Measurements from ENCODE around the gene JMJD6.
"Not testable (repeated sequence)": the region's sequence is repeated elsewhere in the genome, so short reads cannot be mapped to it uniquely, and the experiment has no call there.

JMJD6 gene

DNA sequence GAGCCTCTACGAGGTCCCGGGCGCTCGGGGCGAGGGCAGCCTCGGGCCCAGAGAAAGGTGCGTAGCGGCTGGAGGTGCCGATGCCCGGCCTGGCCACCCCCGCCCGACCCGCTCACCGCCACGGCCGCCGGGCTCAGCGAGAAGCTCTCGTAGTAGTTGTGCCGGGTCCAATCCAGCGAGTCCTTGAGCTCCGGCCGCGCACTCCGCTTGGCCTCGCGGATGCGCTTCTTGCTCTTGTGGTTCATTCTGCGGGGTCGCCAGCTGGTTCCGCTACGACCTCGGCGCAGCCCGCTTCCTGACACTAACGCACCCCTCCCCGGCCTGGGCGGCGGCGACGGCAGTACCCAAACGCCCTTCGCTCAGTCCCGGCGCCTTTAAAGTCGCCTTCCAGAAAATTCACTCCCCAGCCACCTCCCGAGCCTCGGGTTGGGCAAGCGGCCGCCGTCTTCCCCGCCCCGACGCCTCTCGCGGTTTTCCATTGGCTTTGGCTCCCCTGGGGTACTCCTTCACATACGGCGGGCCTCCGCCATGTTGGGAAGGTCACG is at the start of gene JMJD6:
TSS of gene JMJD6 (minus strand) at position 376 of the 545 bp plus-strand sequence. CDS start at position 245, 131 bp downstream.
- peak; percentile 96 for DNase-seq

DNA sequence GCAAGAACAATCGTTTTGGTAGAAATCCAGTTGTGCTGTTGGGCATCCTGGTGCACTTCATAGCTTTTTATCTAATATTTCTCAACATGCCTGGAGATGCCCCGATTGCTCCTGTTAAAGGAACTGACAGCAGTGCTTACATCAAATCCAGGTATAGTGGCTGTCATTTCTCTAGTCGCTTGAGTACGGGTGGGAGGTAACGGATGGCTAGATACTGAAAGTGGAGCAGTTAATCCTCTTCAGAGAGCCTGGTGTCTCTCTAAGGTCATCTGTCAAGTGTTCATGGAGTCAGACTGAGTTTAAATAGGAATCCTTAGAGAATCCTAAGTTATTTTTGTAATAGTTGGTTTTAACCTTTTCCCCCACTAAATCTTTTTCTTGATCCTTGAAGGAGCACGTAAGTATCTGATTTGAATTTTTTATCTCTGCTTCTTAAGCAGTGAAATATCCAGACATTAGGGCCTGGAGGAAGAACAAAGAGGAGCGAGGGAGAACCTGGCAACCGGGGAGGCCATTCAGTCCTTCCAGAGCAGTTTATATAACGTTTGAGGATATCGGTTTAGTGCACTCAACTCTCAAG is 48.7 kb upstream of the JMJD6 start:
- no peak for DNase-seq

DNA sequence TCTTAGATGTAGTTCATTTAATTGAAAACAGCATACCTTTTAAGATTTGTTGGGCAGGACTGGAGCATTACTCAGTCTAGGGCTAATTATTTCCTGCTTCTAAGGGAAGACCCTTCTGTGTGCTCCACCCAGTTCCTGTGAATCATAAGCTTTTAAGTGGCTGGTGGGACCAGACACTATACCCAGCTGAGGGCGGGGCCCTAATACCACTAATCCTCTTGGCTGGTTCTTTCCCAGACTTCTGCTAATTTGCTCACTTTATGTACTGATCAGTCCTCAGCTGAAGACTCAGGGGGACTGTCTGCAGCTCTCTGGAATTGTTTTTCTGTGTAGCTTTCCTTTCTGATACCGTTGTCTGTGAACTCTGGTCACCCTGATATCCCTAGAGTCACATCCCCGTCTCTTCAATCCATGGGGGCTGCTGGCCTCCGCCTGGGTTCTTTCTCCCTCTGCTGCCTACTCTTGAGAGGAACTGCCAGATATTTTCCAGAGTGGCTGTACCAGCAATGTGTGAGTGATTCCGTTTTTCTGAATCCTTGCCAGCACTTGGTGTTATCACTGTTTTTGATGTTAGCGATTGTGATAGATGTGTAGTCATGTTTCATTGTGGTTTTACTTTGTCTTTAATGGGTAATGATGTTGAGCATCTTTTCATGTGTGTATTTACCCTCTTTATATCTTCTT is 46.6 kb upstream of the JMJD6 start:
- DNase-seq, result no peak

DNA sequence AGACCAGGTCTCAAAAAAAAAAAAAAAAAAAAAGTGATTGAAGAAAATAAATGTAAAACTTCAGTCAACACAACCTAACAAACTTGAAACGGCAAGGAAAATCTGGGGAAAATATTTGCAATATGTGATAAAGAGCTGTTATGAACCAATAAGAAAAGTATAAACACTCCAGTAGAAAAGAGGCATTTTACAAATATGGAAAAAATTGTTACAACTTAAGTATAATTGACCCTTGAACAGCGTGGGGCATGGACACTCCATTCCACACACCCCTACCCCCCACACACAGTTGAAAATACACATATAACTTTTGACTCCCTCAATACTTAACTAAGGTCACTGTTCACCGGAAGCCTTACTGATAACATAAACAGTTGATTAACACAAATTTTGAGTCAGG is 32.2 kb upstream of the JMJD6 start:
- DNase-seq, result no peak

DNA sequence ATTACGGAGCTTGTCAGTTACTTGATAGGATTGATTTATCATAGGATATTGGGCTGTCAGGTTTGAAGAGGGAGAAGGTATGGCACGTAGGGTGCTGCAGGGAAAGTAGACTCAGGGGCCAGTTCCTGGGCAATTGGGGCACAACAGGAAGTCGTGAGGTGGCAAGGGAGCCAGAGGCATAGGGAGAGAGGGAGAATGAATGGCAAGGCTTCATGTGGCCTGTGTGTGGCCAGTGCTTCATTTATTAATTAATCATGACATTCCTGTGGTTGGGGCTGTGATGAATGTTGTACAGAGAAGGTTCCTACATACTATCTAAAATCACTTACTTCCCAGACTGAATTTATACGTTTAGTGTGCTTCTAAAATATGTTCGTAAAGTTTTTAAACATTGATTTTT is 30.9 kb upstream of the JMJD6 start:
- DNase-seq, result no peak

DNA sequence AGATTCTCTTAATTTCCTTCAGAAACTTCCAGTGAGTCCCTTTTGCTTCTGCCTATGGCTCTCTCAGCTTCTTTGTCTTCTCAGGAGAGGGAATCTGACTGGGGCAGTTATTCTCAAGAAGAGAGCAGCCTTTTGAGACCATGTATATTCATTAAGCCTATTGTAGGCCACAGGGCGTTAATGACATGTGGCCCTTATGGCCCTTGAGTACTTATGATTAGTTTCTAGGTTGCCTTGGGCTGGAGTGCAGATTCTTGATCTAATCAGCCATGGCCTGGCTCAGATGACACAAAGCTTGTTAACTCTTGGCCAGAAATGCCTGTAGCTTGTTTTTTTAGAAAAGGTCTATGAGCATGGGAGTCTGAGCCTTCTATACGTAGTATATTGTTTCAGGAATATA is 28.9 kb upstream of the JMJD6 start:
- DNase-seq, result no peak

DNA sequence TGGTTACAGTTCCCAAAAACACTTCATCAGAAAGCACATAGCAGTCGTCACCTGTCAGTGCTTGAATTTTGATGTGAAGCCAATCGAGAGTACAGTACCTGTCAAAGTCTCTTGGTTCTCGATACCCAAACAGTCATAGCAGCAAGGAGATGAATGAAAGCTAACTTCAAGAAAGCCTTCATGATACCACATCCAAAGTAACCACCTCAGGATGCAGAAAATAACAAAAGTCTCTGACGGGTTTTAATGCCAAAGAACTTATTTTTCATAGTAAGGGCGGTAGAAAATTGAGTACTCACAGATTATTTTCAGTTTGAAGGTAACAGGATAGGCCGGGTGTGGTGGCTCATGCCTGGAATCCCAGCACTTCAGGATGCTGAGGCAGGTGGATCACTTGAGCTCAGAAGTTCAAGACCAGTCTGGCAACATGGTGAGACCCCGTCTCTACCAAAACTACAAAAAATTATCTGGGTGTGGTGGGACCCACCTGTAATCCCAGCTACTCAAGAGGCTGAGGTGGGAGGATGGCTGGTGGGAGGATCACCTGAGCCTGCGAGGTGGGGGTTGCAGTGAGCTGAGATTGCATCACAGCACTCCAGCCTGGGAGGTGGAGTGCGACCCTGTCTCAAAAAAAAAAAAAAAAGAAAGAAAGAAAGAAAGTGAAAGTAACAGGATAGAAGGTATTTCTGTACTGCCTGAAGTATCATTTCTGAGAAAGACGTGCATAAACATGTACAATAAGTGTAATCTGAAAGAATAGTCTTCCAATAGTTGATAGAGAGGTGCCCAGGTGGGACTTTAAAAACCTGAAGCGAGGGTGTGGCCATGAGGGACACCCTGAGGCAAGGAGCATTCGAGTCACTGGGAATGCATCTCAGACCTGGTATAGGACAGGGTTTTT is 26.9 kb upstream of the JMJD6 start:
- no peak for DNase-seq

DNA sequence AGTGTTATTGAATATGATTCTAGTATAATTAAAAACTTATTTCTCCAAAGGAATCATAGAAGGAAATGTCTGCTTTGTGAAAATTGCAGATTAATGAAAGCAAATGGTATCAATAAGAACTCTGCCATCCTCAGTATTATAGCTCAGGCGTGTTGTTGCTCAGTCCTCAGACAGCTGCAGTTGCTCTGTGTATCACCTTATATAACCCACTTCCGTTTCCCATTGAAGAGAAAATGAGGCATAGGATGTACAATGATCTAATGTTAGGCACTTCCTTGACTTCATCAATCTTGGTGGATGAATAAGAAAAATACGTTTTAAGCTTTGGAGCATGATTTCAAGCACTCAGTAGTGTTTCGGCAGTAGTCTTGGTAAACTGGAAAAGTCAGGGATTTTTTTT is 25.6 kb upstream of the JMJD6 start:
- DNase-seq, result no peak

DNA sequence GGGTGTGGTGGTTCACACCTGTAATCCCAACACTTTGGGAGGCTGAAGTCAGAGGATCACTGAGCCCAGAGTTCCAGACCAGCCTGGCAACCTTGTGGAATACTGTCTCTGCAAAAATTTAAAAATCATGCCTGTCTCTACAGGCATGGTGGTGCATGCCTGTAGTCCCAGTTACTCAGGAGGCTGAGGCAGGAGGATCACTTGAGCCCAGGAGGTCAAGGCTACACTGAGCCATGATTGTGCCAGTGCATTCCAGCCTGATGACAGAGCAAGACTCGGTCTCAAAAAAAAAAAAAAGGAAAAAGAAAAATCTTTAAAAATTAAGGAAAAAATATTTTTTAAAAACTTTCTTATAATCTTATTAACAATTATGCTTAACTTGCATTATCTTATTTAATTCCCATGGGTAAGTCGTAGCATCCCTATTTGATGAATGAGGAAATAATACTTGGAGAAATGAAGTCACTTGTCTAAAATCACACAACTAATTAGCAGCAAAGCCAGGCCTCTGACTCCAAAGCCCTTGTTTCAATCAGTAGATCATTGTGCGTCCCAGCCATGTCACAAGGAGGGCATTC is 25.1 kb upstream of the JMJD6 start:
- DNase-seq, result no peak

DNA sequence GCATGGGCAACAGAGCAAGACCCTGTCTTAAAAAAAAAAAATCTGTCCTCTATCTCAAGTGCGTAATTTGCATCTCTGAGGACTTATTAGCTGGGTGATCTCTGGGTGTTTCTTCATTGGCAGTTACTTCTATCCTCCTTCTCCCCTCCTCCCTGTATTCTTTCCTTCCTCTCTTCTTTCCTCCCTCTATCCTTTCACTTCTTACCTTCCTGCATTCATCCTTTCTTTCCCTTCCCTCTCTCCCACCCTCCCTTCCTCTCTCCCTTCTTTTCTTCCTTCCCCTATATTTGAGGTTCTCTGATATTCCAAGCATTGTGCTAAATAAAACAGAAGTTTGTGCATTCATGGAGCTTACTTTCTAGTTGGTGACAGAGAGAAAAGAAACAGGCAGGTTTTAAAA is 22.3 kb upstream of the JMJD6 start:
- no peak for DNase-seq

DNA sequence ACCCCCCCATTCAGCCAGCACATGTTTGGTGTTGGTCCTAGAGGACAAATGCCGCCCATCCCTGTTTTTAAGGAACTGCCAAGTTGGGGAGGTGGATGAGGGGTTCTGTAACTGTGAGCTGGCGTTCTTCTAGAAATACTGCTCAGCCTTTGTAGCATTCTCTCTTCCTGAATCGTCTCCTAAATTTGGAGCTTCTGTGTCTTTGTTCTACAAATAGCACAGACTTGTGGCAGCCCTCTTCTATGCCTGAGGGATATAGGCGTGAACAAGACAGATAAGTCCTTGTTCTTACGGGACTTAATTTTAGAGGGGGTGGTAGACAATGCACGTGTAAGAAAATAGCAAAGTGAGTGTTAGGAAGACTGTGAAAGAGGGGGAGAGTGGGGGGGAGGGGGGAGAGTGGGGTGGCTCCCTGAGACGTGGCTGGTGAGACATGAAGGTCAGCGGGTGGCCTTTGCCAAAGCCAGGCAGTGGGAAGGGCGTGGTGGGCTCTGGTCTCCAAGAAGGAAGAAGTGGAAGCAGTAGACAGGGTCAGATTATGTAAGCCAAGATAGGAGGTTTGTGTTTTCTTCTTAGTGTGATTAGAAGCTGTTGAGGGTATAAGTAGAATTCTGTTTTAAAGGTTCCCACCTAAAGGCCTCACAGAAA is 21.4 kb upstream of the JMJD6 start:
- DNase-seq, result no peak

DNA sequence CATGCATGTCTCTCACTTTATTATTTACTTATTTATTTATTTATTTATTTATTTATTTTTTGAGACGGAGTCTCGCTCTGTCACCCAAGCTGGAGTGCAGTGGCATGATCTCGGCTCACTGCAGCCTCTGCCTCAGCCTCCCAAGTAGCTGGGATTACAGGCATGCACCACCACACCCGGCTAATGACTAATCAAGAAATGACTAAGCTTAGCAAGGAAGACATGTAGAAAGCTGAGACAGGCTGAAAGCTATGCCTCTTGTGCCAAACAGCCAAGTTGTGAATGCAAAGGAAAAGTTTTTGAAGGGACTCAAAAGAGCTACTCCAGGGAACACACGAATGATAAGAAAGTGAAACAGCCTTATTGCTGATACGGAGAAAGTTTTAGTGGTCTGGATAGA is 19.4 kb upstream of the JMJD6 start:
- DNase-seq, result not testable (repeated sequence)

DNA sequence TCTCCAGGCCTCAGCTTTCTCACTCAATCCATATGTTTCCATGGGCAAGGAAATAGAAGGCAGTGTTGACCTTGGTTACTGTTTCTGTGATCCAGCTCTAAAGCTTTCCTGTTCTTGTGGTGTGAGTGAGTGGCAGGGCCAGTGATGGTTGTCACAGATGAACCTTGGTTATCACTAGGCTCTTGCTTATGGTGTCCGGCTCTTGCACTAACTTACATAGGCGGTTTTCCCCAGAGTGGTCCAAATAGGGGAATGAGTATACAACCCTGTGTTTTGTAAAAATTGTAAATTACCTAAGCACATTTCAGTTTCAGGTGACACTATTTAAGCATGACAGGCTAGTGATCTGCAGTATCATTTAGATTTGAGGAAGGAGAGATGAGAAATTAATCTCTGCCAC is 18.3 kb upstream of the JMJD6 start:
- DNase-seq, result no peak

DNA sequence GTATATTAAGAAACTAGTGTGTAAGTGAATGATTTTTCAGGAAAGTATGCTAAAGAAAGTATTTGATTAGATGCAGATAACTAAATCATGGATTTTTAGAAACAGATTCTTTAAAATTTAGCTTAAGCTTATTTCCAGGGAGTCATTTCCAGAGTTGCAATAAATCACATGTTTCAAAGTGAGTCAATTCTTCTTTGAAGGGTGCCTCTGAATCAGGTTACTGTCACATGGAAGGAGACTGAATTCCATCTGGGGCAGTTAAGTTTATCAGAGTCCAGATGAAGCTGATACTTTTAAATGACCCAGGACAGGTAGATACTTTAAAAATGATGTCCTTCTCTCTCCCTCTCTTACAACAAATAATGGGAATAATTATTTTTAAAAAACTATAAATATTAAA is 16.6 kb upstream of the JMJD6 start:
- DNase-seq, result no peak

DNA sequence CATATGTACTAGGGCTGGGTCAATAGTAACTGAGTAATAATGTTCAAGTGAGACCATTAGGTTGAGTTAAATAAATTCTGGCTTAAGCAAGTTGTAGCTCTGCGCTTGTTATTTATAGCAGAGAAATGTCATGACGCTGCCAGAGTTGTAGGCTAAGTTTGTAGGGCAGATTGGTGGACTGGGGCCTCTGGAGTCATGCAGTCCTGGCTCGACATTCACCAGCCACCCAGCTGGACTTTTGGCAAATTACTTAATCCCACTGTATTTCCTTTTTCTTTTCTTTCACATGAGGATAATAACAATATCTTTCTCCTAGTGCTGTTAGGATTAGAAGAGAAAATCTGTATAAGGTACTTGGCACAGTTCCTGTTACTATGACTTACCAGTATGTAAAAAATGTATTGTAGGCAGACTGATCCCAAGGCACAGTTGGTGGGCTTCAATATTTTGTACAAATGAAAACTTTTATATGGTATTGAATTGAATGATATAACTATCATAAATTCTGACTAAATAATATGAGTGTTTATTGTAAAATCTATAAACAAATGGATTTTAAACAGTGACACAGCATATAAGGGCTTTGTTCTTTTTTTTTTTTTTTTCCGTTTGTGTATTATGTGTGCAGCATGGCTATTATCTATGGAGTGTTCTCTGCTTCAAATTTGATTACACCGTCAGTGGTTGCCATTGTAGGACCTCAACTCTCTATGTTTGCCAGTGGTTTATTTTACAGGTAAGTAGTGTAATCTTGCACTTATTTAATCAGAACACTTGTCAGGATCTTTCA is 14.1 kb upstream of the JMJD6 start:
- peak; percentile 36 for DNase-seq

DNA sequence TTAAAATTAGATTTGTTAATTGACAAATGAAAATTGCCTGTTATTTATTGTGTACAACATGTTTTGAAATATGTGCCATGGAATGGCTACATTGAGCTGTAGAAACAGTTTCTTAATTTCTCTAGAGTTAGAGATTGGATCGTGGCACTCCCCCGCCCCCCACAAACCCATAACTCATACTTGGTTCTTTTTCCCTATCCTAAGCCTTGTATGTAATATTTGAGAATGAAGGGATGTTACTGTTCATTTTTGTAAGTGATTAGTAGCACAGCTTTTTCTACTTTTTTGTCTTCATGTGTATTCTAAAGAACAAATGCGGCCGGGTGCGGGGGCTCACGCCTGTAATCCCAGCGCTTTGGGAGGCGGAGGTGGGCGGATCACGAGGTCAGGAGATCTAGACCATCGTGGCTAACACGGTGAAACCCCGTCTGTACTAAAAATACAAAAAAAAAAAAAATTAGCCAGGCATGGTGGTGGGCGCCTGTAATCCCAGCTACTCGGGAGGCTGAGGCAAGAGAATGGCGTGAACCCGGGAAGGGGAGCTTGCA is 13.2 kb upstream of the JMJD6 start:
- not testable (repeated sequence) for DNase-seq

DNA sequence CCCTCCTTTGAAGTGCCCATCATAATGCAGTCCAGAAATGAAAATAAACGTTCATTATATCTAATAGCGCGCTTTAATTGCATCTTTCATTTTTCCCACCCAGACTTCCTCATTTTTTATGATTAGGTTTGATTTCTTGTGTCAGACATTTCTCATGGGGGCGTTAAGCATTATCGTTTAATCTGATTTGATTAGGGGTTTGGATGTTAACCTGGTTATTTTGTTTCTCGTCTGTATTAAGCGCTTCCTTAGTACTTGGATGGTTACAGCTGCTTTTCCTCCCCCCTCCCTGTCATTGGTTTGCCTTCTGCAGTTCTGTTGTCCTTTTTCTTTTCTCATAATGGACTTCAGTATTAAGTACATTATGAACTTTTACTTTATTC is 12.1 kb upstream of the JMJD6 start:
- no peak for DNase-seq

DNA sequence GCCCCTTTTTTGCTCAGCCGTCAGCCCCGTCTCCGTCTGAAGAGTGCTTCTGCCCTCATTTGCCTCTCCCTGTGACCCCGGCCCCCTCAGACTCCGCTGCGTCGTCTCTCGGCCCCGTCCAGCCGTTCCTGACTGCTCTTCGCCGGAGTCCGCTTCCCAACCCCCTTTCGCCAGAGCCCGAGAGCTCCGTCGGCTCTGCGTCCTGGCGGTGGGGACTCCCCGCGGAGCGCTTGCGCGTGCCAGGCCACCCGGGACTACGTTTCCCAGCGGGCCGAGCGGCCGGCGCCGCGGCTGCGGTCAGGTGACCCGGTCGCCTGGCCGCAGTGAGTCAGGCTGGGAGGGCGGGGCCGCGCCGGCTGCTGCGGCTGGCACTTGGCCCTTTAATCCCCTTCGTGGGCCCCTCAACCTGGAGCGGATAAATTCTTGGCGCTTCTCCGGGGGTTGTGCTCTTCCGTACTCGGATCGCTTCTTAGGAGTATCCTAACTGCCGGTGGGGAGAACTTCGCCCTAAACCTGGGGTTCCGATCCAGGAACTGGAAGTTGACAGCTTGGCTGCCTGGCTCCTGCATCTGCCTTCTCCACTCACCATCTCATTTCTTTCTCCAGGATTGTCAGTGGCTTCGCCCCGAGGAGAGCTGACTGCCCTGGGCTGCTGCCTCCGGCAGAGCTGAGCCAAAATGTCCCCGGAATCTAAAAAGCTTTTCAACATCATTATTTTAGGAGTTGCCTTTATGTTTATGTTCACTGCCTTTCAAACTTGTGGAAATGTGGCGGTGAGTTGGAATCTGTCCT is 11.5 kb upstream of the JMJD6 start, which contains the start of gene MFSD11:
TSS of gene MFSD11 (plus strand) at position 444 of the 792 bp plus-strand sequence. CDS start at position 678, 234 bp downstream.
- peak; percentile 84 for DNase-seq

DNA sequence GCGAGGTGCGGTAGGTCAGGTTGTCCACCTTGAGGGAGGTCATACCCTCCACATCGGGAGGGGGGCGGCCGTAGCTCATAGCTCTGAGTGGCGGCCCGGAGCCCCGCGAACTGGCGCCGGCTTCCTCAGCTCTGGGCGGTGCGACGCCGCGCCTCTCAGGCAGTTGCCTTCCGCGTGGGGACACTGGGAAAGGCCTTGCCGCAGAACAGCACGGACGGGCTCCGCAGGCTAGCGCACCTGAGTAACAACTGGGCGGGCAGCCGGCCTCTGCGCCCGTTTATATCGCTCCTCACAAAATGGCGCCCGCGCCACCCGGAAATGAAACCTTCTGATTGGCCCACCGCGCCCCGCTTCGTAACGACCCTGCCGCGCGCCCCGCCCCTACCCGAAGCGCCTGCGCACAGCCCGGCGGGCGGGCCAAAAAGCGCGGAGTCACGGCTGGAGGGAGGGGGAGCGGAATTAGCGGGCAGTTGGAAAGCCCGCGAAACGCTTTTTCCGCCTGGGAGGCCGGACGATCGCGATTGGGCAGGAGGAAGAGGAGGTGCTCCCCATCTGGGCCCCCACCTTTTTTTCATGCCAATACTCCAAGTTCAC is 10.8 kb upstream of the JMJD6 start, which contains the start of gene SRSF2:
TSS of gene SRSF2 (minus strand) at position 250 of the 594 bp plus-strand sequence. CDS start at position 79, 171 bp downstream.
- DNase-seq, result peak; percentile 99

Measured in NCI-H2081 treated with DMSO at 0.1 percent for 48 hours (cell line).